Cerebellar cortex (tissue), 1 donor: Measurements from ENCODE around the gene DNAJC16.
A peak's percentile ranks its signal among the peaks of the same experiment; 100 is the strongest.
"Not testable (repeated sequence)": the region's sequence is repeated elsewhere in the genome, so short reads cannot be mapped to it uniquely, and the experiment has no call there.

ENCODE experiments used
- DNase-seq: peaks from one replicate; pipeline ENCODE4 v3.0.0-alpha.2; 2015; ENCODE audit warnings: low spot score

DNAJC16 gene

DNA sequence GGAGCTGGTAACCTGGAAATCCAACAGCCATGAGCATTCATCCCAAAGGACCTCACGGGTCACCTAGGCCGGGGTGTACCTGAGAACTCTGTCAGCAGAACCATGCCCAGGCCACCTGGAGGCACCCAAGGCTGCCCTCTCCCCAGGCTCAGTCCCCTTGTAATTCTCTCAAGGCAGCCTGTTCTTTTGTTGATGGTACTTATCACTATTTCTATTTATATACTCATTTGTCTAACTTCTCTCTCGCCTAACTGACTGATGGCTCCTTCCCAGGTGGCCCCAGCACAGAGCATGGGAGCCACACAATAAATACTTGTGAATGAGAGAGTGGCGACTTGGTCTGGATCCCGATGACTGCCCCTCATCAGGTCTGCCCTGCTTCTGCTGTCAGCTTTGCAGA is 19.4 kb upstream of the DNAJC16 start:
- DNase-seq = no peak

DNA sequence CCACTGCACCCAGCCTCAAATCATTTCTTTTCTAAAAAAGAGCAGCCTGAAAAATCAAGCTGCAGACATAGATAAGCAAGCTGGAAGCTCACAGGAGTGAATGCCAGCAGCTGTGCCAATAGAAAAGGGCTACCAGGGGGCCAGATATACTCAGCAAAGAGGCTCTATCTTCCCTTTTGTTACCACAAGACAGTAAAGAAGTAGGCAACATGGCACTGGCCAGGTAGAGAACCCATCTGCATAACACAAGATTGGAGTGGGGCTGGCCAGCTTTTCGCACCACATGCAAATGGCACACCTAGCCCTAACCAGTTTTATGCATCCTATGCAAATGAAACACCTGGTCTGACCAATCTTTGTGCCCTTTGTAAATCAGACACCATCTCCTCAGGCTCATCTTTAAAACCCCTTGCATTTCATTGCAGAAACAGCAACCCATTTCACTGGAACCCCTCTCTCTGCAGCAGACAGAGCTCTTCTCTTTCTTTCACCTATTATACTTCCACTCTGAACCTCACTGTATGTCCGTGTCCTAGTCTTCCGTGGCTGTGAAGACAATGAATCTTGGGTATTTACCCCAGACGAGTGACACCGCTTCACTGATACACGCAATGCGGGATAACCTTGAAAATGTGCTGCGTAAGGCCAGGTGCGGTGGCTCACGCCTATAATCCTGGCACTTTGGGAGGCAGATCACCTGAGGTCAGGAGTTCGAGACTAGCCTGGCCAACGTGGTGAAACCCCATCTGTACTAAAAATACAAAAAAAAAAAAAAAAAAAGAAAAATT is 17.8 kb upstream of the DNAJC16 start:
- DNase-seq = no peak

DNA sequence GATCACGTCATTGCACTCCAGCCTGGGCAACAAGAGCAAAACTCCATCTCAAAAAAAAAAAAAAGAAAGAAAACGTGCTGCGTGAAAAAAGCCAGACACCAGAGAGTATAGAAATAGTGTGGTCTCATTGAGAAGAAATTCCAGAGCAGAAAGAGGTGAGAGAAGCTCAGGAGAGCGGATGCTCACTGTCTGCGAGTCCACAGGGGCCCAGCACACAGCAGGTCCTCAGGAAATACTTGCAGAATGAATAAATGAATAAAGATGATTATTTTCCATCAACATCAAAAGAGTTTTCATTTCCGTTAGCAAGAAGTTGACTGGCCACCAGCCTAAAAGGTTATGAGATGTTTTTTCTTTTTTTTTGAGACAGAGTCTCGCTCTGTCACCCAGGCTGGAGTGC is 17.1 kb upstream of the DNAJC16 start:
- DNase-seq = no peak

DNA sequence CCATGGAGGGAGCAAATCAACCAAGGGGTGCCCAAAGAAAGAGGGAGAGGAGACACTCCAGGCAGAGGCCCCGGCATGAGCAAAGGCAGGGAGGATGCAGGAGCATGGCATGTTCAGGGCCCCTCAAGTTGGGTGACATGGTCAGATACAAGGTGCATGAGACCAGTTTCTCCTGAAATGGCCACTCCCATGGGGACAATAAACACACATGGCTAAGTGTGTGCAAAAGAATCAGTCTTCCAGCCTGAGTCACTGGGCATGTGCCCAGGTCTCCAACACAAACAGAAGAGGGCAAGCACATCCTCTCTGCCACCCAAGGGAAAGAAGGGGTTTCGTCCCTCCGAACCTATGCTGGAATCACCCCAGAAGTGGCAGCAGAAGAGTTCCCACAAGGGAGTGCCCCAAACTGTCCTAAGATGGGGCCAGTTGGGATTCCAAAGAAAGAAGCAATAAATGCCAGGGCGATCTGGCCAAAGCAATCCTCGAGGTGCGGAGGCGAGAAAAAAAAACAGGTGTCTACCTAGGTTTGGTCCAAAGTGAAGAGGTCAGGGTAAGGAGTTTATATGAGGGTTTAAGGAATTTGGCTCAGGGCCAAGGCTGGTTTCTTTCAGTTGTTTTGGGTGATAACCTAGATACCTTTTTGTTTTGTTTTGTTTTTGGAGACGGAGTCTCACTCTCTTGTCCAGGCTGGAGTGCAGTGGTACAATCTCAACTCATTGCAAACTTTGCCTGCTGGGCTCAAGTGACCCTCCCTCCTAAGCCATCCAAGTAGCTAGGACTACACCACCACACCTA is 15.8 kb upstream of the DNAJC16 start:
- DNase-seq = no peak

DNA sequence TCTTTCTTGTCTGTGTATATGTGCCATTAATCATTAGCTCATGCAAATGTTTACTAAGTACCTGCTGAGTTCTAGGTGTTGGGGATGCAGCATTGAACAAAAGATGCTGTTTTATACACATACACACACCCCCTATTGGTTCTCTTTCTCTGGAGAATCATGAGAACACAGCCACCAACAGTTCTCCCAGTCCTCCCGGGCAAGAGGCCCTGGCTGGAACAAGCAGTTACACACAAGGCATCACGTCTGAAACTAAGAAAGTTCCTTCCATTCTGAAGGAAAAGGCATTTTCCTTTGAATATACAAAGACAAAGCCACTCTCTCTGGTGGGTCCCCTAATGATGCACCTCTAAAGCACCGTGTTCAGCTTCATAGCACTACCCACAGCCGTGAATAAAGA is 13.5 kb upstream of the DNAJC16 start:
- DNase-seq = no peak

DNA sequence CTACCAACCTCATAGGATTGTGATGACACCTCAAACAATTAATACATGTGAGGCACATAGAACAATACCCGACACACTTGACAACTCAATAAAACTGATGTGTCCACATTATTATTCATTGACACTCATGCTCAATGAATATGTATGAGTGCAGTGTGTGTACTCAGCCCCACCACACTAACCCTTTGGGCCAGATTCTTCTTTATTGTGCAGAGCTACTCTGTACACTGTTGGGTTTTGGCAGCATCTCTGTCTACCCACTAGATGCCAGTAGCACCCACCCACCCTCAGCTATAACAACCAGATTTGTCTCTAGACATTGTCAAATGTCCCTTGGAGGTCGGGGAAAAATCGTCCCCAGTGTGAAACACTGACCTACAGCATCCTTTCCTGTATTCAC is 12.7 kb upstream of the DNAJC16 start:
- no peak for DNase-seq

DNA sequence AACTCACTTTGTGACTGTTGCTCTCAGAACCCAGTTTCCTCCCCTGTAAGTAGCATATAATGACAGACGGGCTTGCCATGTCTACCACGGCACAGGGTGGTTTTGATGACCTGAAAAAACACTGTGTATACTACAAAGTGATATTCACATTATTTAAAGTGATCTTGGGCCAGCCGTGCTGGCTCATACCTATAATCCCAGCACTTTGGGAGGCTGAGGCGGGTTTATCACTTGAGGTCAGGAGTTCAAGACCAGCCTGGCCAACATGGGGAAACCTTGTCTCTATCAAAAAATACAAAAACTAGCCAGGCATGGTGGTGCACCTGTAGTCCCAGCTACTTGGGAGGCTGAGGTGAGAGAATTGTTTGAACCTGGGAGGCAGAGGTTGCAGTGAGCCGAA is 12.1 kb upstream of the DNAJC16 start:
- not testable (repeated sequence) for DNase-seq

DNA sequence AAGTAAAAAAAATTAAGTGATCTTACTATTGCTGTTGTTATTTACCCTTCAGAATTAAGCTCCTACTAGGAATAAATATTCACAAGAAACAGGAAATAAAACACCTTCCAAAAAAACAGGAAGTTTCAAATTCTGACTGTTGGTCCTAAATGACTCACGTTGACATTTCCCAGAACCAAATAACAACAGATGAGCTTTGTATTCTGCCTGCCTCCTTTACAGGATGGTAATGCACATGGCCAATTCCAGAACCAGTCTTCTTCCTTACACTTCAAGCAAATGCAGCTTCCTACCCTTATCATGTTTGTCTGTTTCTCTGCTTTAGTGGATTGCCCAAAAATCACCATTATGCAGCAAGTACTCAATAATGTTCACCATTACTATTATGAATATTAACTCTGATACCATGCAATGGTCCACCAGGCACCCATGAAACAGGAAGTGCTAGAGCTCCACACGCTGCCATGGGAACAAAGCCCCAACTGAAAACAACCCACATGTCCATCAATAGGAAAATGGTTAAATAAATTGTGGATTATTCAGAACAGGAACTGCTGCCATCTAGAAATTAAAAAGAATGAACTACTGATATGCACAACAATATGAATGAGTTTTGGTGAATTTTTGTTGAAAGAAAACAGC is 11.5 kb upstream of the DNAJC16 start:
- no peak for DNase-seq

DNA sequence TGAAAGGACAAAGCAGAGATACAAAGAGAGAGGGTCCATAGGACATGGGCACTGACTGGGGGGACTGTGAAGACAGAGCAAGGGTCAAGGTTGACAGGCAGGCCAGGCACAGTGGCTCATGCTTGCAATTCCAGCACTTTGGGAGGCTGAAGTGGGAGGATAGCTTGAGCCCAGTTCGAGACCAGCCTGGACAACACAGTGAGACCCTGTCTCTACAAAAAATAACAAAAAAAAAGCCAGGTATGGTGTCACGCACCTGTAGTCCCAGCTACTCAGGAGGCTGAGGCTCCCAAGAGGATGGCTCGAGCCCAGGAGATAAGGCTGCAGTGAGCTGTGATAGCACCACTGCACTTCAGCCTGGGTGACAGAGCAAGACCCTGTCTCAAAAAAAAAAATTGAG is 7.0 kb upstream of the DNAJC16 start:
- no peak for DNase-seq

DNA sequence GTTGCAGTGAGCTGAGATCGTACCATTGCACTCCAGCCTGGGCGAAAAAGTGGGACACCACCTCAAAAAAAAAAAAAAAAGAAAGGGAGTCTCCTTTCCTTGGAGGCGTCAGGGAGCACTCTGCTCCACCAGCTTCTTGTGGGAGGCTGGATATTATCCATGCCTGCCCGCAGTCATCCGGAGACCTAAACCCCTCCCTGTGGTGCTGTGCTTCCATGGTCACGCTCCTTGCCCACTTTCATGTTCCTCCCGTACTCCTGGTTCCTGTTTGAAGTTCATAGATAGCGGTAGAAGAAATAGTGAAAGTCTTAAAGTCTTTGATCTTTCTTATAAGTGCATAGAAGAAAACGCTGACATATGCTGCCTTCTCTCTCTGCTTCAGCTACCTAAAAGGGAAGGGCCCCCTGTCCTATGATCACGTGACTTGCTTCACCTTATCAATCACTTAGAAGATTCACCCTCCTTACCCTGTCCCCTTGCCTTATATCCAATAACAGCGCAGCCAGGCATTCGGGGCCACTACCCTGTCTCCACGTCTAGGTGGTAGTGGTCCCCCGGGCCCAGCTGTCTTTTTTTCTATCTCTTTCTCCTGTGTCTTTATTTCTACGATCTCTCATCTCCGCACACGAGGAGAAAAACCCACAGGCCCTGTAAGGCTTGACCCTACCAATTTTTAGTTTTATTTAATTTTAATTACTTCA is 5.3 kb upstream of the DNAJC16 start:
- DNase-seq = not testable (repeated sequence)

DNA sequence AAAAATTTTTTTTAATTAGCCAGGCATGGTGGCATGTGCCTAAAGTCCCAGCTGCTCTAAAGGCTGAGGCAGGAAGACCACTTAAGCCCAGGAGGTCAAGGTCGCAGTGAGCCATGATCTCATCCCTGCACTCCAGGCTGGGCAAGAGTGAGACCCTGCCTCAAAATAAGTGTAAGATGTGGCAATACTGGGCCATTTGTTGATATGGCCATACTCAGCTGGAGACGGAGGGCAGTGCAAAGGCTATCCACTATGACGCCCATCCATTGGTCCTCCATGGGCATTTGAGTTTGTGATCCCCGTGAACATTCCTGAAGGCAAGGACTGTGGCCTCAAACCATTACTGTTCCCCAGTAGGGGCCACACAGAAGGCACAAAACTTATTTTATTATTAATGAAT is 4.1 kb upstream of the DNAJC16 start:
- DNase-seq = no peak

DNA sequence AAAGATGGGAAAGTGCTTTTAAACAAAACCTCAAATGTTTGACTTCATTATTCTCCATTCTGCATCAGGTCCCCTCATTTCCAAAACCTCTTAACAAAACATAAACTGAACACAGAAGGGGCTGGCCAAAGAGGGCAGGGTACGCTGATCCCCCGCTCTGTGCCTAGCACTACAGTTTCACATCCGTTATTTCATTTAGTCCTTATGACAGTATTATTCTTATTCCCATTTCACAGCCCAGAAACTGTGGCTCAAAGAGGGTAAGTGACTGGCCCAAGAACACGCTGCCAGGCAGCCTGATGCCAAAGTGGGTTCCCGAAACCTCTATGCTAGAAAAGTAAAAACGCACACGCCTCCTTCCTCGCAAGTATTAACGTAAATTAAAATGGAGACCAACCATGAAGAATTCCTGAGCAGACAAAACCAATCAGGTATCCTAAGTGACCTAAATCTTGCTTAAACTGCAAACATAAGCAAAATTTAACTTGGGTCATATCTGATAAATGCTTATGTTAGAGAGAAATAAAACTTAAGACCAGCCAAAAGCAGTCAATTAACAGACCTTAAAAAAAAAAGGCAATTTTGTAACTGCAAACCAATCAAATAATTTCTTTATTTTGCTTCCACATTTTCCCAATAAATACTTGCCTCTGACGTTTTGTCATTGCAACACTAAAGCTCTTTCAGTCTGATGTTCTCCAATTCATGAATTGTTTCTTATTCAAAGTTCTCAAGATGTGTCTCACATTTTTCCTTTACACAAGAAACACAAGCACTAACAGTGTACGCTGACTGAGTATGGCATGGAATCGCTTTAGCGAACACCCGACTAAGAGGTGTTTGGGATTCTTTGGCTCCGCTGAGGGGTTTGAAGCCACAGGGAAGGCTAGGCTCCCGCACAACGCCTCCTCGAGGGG is 3.3 kb upstream of the DNAJC16 start:
- DNase-seq = peak; percentile 56

DNA sequence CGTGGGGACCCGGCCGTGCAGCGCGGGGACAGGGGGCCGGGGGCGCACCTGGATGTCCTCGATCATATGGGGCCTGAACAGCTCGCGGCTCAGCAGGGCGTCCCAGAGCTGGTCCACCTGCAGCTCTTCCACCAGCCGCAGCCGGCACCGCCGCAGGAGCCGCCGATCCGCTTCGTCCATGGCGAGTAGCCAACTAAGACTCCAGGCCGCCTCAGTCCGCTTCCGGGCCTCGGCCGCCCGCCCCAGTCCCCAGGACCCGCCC is 2.7 kb upstream of the DNAJC16 start, which contains the start of gene CASP9:
TSS of gene CASP9 (minus strand) at position 195 of the 262 bp plus-strand sequence. CDS start at position 180, 15 bp downstream.
- no peak for DNase-seq

DNA sequence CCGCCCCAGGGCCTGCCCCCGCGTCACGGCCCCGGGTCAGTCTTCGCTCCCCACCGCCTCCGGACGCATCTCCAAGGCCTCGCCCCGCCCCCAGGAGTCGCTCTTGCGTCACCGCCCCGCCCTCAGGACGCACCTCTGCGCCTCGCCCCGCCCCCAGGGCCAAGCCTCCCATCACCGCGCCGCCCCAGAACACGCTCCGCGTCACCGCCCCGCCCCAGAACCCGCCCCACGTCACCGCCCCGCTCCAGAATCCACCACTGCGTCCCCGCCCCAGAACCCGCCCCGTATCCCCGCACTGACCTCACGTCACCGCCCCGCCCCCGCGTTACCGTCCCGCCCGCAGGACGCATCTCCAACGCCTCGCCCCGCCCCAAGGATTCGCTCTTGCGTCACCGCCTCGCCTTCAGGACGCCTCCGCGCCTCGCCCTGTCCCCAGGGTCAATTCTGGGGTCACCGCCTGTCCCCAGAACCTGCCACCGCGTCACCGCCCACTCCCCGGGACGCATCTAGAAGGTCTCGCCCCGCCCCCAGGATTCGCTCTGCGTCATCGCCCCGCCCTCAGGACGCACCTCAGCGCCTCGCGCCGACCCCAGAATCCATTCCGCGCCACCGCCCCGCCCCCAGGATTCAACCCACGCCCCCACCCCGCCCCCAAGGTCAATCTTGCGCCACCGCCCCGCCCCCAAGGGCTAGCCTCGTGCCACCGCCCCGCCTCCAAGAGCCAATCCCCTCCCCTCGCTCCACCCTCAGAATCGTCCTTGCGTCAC is 2.2 kb upstream of the DNAJC16 start:
- DNase-seq = peak; percentile 99

DNA sequence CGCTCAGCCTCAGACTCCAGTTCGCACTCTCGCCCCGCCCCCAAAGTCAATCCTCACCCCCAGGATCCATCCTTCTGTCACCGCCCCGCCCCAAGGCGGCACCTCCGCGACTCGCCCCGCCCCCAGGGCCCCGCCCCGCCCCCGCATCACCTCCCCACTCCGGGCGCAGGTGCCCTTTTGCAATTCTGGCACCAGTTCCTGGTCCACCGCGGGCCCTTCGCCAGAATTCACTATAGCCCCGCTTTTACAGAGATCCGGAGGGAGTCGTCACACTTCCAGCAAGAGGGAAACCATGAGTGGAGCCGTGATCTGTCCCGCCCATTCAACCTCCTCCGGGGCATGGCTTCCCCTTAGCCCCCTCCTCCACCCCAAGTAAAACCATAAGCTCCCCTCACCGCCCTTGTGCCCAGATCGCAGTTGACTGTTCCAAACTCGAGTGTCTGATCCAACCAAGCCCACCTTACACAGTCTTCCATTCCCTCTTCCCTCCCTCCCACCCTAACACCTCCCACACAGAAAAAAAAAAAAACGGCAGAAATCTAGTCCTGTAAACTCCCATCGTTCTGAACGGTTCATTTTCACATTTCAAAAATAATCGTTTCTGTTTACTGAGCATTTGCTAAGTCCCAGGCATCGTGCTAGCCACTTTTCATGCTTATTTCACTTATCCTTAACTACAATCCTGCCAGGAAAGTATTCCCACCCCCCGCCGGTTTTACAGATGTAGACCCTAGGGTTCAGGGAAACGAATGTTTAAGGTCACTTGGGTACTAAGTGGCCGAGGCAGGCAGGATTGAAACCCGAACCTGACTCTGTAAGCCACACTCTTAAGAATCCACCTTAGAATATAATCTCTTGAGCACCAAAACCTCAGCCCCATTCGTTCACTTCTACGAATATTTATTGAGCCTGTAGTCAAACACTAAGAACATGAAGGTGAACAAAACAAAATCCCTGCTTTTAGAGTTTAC is 1.3 kb upstream of the DNAJC16 start:
- peak; percentile 34 for DNase-seq

DNA sequence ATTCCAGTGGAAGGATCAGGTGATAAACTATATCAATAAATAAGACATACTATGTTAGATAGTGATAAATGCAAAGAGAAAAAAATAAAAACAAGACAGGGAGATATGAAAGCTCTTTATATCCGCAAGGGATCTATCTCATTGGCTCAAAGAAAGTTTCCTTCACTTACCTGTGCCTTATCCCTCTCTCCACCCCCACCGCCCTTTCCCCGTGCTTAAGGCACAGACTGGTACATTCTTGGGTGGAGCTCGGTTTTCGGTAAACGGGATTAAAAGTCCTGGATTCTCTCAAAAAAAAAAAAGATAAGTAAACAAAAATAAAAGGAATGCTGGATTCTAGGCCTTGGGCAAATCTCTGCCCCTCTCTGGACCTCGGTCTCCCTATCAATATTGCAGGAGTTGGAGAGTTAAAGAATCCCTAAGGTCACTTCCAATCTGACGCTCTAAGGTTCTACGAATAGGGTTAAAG is 593 bp upstream of the DNAJC16 start:
- no peak for DNase-seq

DNA sequence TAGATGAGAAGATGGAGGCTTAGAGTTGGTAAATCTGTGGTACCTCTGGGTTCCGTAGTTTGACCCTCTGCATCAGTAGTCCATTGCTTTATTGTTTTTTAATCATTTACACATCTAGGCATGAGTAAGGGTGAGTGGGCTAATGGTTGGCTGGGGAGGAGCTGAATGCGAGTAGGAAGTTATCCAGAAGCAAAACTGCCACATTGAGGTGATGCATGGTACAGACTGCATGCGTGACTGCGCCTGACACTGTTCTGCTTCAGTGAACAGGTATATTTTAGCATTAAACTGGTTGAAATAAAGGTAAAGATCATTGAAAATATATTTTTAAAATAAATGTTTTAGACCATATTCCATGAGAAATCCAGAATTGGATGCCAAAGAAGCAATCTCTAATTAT is 4.4 kb downstream of the DNAJC16 start:
- no peak for DNase-seq

DNA sequence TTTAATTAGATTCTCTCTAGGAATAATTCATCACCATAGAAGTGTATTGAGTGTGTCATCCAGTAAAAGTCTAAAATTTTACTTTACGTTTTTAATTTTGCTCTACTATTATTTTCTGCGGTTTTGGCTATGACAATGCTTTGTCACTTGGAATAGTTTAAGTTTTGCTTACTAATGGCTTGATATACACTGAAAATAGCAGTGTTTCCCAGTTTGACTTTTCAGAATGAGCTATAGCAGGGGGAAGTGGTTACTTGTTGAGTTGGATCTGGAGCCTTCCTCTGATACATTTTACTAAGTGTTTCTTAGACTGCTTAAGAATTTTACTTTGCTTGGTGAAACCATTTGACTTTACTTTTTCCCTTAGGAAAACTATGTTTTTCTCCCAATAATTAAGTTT is 5.0 kb downstream of the DNAJC16 start:
- no peak for DNase-seq

DNA sequence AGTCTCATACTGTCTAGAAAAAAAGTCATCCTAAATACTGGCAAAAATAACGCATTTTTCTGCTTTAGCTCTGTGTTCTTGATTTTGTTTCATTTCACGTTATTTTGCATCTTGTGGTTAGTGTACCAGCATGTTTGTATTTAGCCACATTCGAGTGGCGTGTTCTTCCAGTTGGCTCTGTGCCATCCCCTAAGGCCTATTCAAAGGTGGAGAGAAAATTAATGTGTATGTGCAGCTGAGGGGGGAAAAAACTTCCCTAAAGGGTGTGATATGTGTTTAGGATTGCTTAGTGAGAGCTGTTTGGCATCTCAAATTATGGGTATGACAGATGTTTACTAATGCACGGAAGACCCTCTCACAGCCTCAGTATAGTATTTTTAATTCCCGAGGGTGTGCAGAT is 12.1 kb downstream of the DNAJC16 start:
- no peak for DNase-seq
